KMS-11 (cell line): Measurements from ENCODE around the gene DMRT2.

Experiments
- H2AFZ ChIP-seq: fragments of 200-600 bp; sonication (generic); 2 replicates; pipeline ENCODE4 v1.6.1; 2016; ENCODE audit warnings: antibody characterized with exemption, mixed run types, low read depth
- H3K27ac ChIP-seq: fragments of 200-600 bp; sonication (generic); 2 replicates; pipeline ENCODE4 v1.6.1; 2016; ENCODE audit warnings: mild to moderate bottlenecking, mixed run types
- H3K27me3 ChIP-seq: fragments of 200-600 bp; sonication (generic); 2 replicates; pipeline ENCODE4 v1.6.1; 2017; ENCODE audit warnings: mild to moderate bottlenecking, low read depth, mixed run types, moderate library complexity; ENCODE audit not compliant: insufficient read depth
- H3K36me3 ChIP-seq: fragments of 200-600 bp; sonication (generic); 2 replicates; pipeline ENCODE4 v1.6.1; 2017; ENCODE audit warnings: mild to moderate bottlenecking, mixed run types; ENCODE audit not compliant: insufficient read depth
- H3K4me1 ChIP-seq: fragments of 200-600 bp; sonication (generic); 2 replicates; pipeline ENCODE4 v1.6.1; 2016; ENCODE audit warnings: mild to moderate bottlenecking, low read depth, mixed run types; ENCODE audit not compliant: poor library complexity, severe bottlenecking
- H3K4me2 ChIP-seq: fragments of 200-600 bp; sonication (generic); 2 replicates; pipeline ENCODE4 v1.7.0; 2016; ENCODE audit warnings: mild to moderate bottlenecking, mixed run types
- H3K4me3 ChIP-seq: fragments of 200-600 bp; sonication (generic); IDR thresholded peaks from 2 replicates; pipeline ENCODE4 v1.6.1; 2017; ENCODE audit warnings: low read depth, low read length, mixed read lengths; ENCODE audit not compliant: insufficient read depth
- H3K79me2 ChIP-seq: fragments of 200-600 bp; sonication (generic); 2 replicates; pipeline ENCODE4 v1.6.1; 2016; ENCODE audit warnings: low read depth, mixed run types; ENCODE audit not compliant: insufficient read depth
- H3K9ac ChIP-seq: fragments of 200-600 bp; sonication (generic); 2 replicates; pipeline ENCODE4 v1.6.1; 2016; ENCODE audit warnings: mild to moderate bottlenecking, mixed run types
- H4K20me1 ChIP-seq: fragments of 200-600 bp; sonication (generic); 2 replicates; pipeline ENCODE4 v1.6.1; 2016; ENCODE audit warnings: mild to moderate bottlenecking, mixed run types; ENCODE audit not compliant: insufficient read depth
- CTCF ChIP-seq: fragments of 200-600 bp; sonication (generic); conservative IDR thresholded peaks from 2 replicates; pipeline ENCODE4 v1.6.1; 2017; ENCODE audit warnings: low read depth, mild to moderate bottlenecking, antibody characterized with exemption, low read length, moderate library complexity, mixed read lengths

DMRT2 gene

GRCh38 chr9:1102642-1102970 is 52.4 kb downstream of the DMRT2 start:
- no peaks in the 10 kb centered on the region for H3K79me2 ChIP-seq
- H3K27ac ChIP-seq = no peak overlapping the region
- peak overlapping the region; percentile 48; the same call in 1 of the 2 replicates for H3K4me2 ChIP-seq
- no peak overlapping the region for H3K4me3 ChIP-seq
- H4K20me1 ChIP-seq = no peaks in the 10 kb centered on the region
- peak overlapping the region; percentile 34; the same call in 1 of the 2 replicates for H2AFZ ChIP-seq
- no peak overlapping the region for H3K9ac ChIP-seq
- H3K36me3 ChIP-seq = no peaks in the 10 kb centered on the region
- no peak for TF ChIP-seq CTCF
- peaks cover 14% of the 10 kb centered on the region for H3K4me1 ChIP-seq
- H3K27me3 ChIP-seq = no peaks in the 10 kb centered on the region
